GM21825 (cell line): ENCODE data around the gene KCNQ1OT1.

Experiments
- ATAC-seq: cut with Tn5 transposase; IDR thresholded peaks from one replicate; pipeline ENCODE4 v1.9.1; 2021; ENCODE audit warnings: mild to moderate bottlenecking, moderate library complexity; ENCODE audit not compliant: unreplicated experiment

Gene KCNQ1OT1

GRCh38 chr11:2737866-2738265 lies 38.1 kb upstream of the KCNQ1OT1 start:
- no peak for ATAC-seq

DNA sequence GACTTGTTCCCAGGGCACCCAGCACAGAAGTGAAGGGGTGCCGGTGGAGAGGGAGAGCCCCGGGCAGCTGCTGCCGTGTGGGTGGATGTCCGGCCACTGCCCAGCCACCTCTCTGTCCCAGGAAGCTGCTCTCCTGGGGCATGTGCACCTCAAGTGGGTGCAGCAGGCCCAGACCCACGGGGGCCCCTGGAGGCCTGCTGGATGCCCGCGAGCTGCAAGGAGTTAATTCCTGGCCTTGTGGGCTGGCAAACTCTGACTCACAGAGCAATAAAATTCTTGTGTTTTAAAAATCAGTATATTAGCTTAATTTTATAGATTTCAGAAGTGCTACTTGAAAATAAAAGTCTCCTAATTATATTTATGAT lies 37.4 kb upstream of the KCNQ1OT1 start:
- no peak for ATAC-seq

DNA sequence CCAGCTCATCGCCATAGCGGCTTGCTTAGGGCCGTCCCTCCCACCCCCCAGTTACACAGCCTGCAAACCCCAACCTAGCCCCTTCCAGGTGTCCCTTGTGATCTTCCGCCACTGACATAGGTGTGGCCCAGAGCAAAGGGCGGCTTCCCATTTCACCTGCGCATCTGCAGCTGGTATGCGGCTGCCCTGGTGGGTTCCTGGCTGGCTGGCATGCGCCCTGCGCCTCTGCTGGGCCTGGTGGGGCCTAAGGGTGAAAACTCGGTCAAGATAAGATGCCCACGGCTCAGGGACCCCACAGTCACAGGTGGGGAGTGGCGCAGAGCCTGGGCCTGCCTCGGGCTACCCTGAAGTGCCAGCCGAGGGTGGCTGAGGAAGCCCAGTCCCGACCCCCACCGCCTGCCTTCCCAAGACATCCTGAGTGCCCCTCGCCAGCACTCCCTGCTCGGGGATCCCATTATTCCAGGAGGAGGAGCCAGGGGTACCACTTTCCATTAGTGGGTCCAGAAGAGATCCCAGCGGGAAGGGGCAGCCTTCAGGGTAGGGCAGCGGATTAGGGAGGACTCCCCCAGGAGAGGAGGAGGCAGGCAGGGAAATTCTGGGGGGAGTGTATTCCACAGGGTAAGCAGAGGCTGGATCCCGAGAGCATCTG lies 36.9 kb upstream of the KCNQ1OT1 start:
- no peak for ATAC-seq

GRCh38 chr11:2735053-2735589 lies 35.3 kb upstream of the KCNQ1OT1 start:
- ATAC-seq: no peak

DNA sequence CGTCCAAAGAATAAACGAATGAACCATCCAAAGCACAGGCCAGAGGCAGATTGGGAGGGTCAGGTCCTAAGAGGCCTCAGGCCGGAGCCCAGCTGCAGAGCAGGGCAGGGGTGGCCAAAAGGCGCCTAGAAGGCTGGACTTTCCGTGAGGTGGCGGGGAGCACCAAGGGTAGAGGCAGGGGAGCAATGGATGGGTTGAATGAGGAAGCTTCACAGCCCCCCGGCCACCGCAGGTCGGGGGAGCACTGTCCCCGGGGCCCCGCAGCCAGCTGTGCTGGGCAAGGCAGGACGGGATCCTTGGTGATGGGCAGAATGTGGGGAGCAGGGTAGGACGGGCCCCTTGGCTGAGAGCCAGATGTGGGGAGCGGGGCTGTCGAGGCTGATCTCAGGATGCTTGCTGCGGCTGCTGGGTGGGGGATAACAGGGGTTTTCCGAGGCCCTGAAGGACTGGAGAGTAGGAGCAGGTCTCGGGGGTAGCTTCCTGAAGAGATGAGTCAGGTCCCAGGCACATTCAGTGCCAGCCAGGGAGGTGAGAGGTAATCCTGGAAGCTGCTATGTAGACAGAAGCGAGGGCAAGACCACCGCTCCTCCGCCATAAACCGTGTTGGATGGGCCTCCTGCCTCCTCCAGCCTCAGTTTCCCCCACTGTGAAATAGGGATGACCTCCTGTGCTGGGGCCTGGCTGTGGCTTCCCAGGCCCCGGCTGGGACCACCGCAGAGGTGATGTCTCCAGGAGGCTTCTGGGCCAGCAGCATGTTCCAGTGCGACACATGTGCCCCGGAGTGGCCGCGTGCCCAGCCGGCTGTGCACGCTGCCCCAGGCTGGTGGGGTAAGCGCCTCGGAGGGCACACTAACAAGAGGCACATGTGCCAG lies 34.6 kb upstream of the KCNQ1OT1 start:
- no peak for ATAC-seq

- no peak for ATAC-seq
Measured at GRCh38 chr11:2732940-2733628, 33.3 kb upstream of the KCNQ1OT1 start.

GRCh38 chr11:2732261-2732939 lies 32.6 kb upstream of the KCNQ1OT1 start:
- ATAC-seq: no peak

GRCh38 chr11:2731130-2732125 lies 31.6 kb upstream of the KCNQ1OT1 start:
- no peak for ATAC-seq

DNA sequence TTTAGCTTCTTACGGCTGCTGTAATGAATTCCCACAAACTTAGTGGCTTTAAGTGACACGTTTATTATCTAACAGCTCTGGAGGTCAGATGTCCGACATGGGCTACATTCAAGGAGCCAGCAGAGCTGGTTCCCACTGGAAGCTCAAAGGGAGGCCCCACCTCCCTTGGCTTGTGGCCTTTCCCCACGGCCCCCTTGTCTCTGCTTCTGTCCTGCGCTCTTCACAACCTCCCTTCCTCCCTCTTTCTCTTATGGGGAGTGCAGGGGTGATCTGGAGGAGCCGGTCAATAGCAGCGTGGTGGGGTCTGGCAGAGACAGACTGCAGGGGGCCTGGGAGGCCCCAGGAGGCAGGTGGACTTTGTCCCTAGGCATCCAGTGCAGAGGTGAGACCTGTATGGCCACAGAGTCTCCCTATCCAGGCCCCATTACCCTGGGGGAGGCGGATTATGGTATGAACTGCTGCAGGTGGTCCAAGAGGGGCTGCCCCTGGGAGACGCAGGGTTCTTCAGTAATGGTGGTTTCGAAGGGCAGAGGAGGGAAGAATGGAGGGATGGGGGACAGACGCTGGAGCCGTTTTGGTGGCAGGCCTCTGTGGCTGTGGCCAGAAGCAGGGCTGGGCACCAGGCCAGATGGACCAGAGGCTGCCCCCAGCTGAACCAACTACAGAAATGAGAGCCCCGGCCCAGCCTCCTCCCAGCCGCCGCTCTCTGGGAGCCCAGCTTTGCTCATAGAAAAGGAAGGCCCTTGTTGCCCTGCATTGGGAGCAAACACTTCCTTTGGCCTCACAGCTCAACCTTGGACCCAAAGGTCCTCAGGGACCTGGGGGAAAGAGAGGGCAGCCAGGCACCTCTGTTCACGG lies 30.7 kb upstream of the KCNQ1OT1 start:
- ATAC-seq: no peak

DNA sequence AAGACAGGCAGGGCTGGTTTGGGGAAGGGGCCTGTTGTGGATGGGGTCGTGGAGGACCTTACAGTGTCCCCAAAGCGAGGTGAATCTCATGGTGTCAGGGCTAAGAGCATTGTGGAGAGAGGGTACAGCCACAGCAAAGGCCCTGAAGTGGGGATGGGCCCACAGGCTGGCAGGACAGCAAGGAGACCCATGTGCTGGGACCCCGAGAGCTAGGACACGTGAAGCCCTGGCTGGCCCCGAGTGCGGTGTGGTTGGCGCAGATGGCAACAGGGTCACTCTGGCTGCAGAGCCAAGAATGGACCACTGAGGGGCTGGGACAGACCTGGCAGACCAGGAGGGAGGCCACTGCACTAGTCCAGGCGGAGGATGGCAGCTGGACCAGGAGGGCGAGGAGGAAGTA lies 30.0 kb upstream of the KCNQ1OT1 start:
- ATAC-seq: no peak

GRCh38 chr11:2728663-2729332 lies 29.0 kb upstream of the KCNQ1OT1 start:
- no peak for ATAC-seq

GRCh38 chr11:2728128-2728662 lies 28.4 kb upstream of the KCNQ1OT1 start:
- no peak for ATAC-seq

DNA sequence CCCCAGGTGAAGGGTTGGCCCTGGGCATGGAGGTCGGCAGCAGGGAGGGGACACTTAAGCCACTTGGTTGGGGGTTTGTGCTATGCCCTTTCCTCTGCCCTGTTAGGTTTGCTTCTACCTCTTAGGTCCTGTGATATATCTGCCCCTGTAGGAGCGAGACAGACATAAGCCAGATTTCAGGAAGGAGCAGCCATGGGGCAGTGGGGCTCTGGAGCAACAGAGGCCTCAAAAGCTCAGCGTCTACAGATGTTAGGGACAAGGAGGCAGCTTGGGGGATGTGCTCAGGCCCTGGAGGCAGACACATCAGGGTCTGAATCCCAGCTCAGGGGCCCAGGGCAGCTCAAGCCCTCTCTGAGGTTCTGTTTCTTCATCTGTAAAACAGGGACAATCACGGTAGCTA lies 27.2 kb upstream of the KCNQ1OT1 start:
- ATAC-seq: no peak

DNA sequence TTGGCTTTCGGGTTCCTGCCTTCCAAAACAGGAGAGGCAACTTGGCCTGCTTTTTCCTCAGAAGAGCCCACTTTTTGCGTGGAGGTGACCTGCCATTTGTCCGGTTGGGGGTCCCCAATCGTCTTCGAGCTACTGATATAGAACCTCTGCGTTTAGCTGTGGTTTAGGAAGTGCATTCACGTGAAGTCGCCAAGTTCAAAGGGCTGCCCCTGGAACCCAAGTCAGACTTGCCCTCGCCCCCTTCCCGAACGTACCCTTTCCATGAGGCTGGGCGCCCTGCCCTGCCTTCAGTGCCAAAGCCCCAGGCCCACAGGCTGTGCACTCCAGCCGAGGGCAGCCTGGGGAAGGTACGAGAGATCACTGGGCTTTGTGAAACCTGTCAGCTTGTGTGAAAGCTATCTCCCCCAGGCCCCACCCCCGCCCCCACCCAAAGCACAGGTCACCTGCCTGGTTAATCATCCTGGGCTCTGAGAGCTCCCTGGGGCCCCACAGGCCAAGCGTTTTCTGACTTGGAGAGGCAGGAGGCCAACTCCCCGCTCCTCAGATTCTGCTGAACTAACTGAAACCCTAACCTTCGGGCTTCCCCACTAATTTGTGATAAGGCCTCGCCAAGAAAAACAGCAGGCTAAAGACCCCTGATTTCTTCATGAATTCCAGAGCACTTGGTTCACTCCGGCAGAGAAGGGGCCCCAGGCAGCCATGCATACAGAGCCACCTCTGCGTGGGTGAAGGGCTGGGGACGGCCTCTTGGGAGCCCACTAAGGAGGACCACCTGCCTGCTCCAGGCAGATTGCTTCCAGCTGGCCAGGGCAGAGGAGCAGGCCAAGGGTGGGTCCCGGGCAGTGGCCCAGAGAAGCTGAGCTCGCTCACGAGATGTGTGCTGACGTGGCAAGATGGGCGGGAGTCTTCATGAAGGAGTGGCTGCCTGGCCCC lies 25.8 kb upstream of the KCNQ1OT1 start:
- no peak for ATAC-seq

GRCh38 chr11:2724653-2725367 lies 25.0 kb upstream of the KCNQ1OT1 start:
- no peak for ATAC-seq

GRCh38 chr11:2724104-2724503 lies 24.3 kb upstream of the KCNQ1OT1 start:
- no peak for ATAC-seq
